Loucy (cell line): Measurements from ENCODE around the gene MTARC2.

ENCODE experiments used
- EZH2phosphoT487 ChIP-seq: fragments of 200-600 bp; IDR thresholded peaks from 2 replicates; pipeline ENCODE4 v1.6.1; 2018; ENCODE audit warnings: antibody characterized with exemption, mild to moderate bottlenecking, moderate library complexity, borderline replicate concordance
- TF ChIP-seq, protein P1 (sequence below): fragments of 200-600 bp; sonication (generic); conservative IDR thresholded peaks from 2 replicates; pipeline ENCODE4 v1.5.1; 2014; ENCODE audit warnings: mild to moderate bottlenecking, antibody characterized with exemption, low read length

DNA sequence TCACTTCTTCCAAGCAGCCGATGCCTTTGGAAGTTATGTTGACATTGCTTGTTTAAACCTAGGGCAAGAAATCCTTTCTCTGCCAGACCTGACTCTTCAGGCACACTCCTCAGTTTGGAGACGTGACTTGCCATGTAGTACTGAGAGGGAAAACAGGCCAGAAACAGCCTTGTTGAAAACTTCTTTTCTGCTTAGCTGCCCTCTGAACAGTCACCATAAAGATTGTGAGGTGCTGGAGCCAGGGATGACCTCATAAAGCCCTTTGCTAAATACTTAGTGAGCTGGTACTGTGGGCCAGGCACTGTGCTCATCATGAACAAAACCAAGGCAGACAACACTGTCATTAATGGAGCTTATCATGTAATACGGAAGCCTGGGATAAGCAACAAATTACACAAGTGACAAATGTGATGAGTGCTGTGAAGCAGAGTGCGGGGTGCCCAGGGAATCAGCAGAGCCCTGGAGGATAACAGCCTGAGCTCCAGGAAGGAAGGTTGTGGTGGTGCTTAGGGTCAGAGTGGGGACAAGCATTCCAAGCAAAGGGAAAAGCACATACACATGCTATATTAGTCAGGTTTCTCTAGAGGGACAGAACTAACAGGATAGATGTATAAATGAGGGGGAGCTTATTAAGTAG is 80.9 kb downstream of the MTARC2 start:
- TF ChIP-seq, protein P1, sequence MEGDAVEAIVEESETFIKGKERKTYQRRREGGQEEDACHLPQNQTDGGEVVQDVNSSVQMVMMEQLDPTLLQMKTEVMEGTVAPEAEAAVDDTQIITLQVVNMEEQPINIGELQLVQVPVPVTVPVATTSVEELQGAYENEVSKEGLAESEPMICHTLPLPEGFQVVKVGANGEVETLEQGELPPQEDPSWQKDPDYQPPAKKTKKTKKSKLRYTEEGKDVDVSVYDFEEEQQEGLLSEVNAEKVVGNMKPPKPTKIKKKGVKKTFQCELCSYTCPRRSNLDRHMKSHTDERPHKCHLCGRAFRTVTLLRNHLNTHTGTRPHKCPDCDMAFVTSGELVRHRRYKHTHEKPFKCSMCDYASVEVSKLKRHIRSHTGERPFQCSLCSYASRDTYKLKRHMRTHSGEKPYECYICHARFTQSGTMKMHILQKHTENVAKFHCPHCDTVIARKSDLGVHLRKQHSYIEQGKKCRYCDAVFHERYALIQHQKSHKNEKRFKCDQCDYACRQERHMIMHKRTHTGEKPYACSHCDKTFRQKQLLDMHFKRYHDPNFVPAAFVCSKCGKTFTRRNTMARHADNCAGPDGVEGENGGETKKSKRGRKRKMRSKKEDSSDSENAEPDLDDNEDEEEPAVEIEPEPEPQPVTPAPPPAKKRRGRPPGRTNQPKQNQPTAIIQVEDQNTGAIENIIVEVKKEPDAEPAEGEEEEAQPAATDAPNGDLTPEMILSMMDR, result no peak
- TF ChIP-seq EZH2phosphoT487, result no peak
